GM18519 (cell line): Measurements from ENCODE around the gene MARCHF10.
A peak's percentile ranks its signal among the peaks of the same experiment; 100 is the strongest.
"Not testable (repeated sequence)": the region's sequence is repeated elsewhere in the genome, so short reads cannot be mapped to it uniquely, and the experiment has no call there.

Experiments used
- ATAC-seq: cut with Tn5 transposase; IDR thresholded peaks from one replicate; pipeline ENCODE4 v1.9.1; 2021; ENCODE audit warnings: mild to moderate bottlenecking, moderate library complexity; ENCODE audit not compliant: unreplicated experiment, low FRiP score

Gene MARCHF10

GRCh38 chr17:62703776-62704380, 104.2 kb downstream of the MARCHF10 start:
- ATAC-seq: peak; percentile 61

GRCh38 chr17:62703261-62703775, 104.8 kb downstream of the MARCHF10 start:
- peak; percentile 14 for ATAC-seq

GRCh38 chr17:62702746-62703260, 105.3 kb downstream of the MARCHF10 start:
- no peak for ATAC-seq

GRCh38 chr17:62701706-62702085, 106.4 kb downstream of the MARCHF10 start:
- no peak for ATAC-seq

- no peak for ATAC-seq
These were observed 107.0 kb downstream of the MARCHF10 start for GRCh38 chr17:62700964-62701705.

GRCh38 chr17:62698459-62698858, 109.7 kb downstream of the MARCHF10 start:
- not testable (repeated sequence) for ATAC-seq

- ATAC-seq: no peak
These were observed 111.2 kb downstream of the MARCHF10 start for GRCh38 chr17:62696726-62697490.

- ATAC-seq: no peak
These were observed 111.9 kb downstream of the MARCHF10 start for GRCh38 chr17:62696256-62696655.

GRCh38 chr17:62695093-62695738, 112.9 kb downstream of the MARCHF10 start:
- ATAC-seq: not testable (repeated sequence)

GRCh38 chr17:62693616-62694409, 114.3 kb downstream of the MARCHF10 start:
- no peak for ATAC-seq

GRCh38 chr17:62692721-62693431, 115.2 kb downstream of the MARCHF10 start:
- no peak for ATAC-seq

- ATAC-seq: no peak
These were observed 115.9 kb downstream of the MARCHF10 start for GRCh38 chr17:62692159-62692651.

- ATAC-seq: not testable (repeated sequence)
These were observed 116.6 kb downstream of the MARCHF10 start for GRCh38 chr17:62691589-62691915.

GRCh38 chr17:62690168-62690897, 117.8 kb downstream of the MARCHF10 start:
- ATAC-seq: no peak

GRCh38 chr17:62689441-62690167, 118.5 kb downstream of the MARCHF10 start:
- no peak for ATAC-seq

- ATAC-seq: no peak
These were observed 119.5 kb downstream of the MARCHF10 start for GRCh38 chr17:62688398-62689160.

GRCh38 chr17:62687997-62688396, 120.1 kb downstream of the MARCHF10 start:
- ATAC-seq: no peak
